Activated naive CD8-positive, alpha-beta T cell treated with anti-CD3 and anti-CD28 coated beads, Interleukin-2, amount 10 ng/mL, durations not matched to agents 7 days and 5 days (primary cell): ENCODE results near the gene DTHD1. TPM values are rescaled to one million over a fixed set of nuclear protein-coding genes. Genes with fewer than 3 reads are reported as not detected.

Experiments
- ATAC-seq: fragments of 150-1000 bp; cut with Tn5 transposase; one replicate; pipeline ENCODE4 v1.10.0; 2021; ENCODE audit warnings: low read depth, moderate library complexity
- POLR2A ChIA-PET: fragments of 350-600 bp; sonication (Branson Sonifier 250); formaldehyde crosslinking; loops from one replicate; lab custom pipeline; 2021; ENCODE audit warnings: antibody characterized with exemption; lab: Charles Lee
- DNase-seq: peaks from one replicate; pipeline ENCODE4 v3.0.0; 2021
- H3K27ac Mint-ChIP-seq: one replicate; pipeline ENCODE4 v1.8.0; 2022; ENCODE audit warnings: mild to moderate bottlenecking, mixed read lengths
- H3K27me3 Mint-ChIP-seq: one replicate; pipeline ENCODE4 v1.8.0; 2022; ENCODE audit warnings: mild to moderate bottlenecking, moderate library complexity, mixed read lengths
- H3K36me3 Mint-ChIP-seq: one replicate; pipeline ENCODE4 v1.8.0; 2021; ENCODE audit warnings: mild to moderate bottlenecking, mixed read lengths
- H3K4me1 Mint-ChIP-seq: one replicate; pipeline ENCODE4 v1.8.0; 2021; ENCODE audit warnings: mixed read lengths
- H3K4me3 Mint-ChIP-seq: one replicate; pipeline ENCODE4 v1.8.0; 2022; ENCODE audit warnings: mild to moderate bottlenecking, moderate library complexity, mixed read lengths
- H3K9me3 Mint-ChIP-seq: one replicate; pipeline ENCODE4 v1.8.0; 2021; ENCODE audit warnings: mixed read lengths
- total RNA-seq, 2 experiments: library from RNA; stranded (reverse); gene quantifications; one replicate each; pipeline ENCODE4 v1.2.3, GENCODE V29; 2021

DTHD1 gene
- total RNA-seq, 2 experiments from 2014 or later: 4.7 to 5.4 TPM

DNA sequence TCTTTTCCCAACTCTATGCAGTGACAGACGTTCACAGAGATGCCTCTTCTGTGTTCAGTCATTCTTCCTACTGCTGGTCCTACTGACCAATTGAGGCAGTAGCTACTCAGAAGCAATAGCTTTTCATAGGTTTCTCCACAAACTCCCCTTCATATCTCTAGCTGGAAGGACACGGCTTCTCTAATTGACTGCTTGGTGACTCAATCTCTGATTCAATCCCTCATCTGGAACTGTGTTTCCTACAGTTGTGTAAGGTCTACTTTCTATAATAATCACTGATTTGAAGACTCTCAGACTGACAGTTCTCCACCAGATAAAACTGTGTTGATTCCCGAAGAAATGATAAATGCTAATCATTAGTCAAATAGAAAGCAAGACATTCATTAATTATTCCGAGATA lies 111.5 kb downstream of the DTHD1 start:
- H3K9me3 Mint-ChIP-seq: no peaks in the 10 kb centered on the region
- no peak for ATAC-seq
- DNase-seq: no peak
- H3K36me3 Mint-ChIP-seq: peaks cover 2% of the 10 kb centered on the region
- no peak overlapping the region for H3K4me3 Mint-ChIP-seq
- H3K27ac Mint-ChIP-seq: no peak overlapping the region
- H3K4me1 Mint-ChIP-seq: peaks cover 20% of the 10 kb centered on the region
- POLR2A ChIA-PET: no interaction called here
- peaks cover 7% of the 10 kb centered on the region for H3K27me3 Mint-ChIP-seq

Other genes with a start within 250 kb of the DTHD1 start
- gene ARAP2, start 37.1 kb upstream of the DTHD1 start, total RNA-seq: 10 to 100 TPM; 63.7 to 70.3 TPM